ENCODE measurements around the gene ABLIM2.

- TF ChIP-seq CTCF (IDR thresholded peaks at IDR 0.05; ENCODE audit: insufficient read depth, low read length) (no peak), POLR2AphosphoS5 (IDR thresholded peaks at IDR 0.05; ENCODE audit: low read depth) (no peak), SPI1 (IDR thresholded peaks at IDR 0.05; ENCODE audit: borderline replicate concordance, low read depth) (no peak), REST (IDR thresholded peaks at IDR 0.05; ENCODE audit: insufficient replicate concordance, low read depth) (no peak), GABPA (IDR thresholded peaks at IDR 0.05; ENCODE audit: low read depth) (no peak)
Observed at GRCh38 chr4:7941111-7941964, 217.3 kb downstream of the ABLIM2 start.
